Measurements from ENCODE around the gene TMEM117.

Gene TMEM117

GRCh38 chr12:44058366-44058765 is 222.5 kb downstream of the TMEM117 start:
- Mint-ChIP-seq H3K27me3 (no peaks in the 10 kb centered on the region), H3K36me3 (no peaks in the 10 kb centered on the region), H3K9me3 (no peaks in the 10 kb centered on the region), H3K4me1 (no peaks in the 10 kb centered on the region), H3K27ac (no peak overlapping the region), H3K4me3 (no peak overlapping the region)
- CTCF ChIA-PET: no interaction called here
- DNase-seq: no peak

GRCh38 chr12:44059476-44059875 is 223.6 kb downstream of the TMEM117 start:
- Mint-ChIP-seq H3K4me1 (no peaks in the 10 kb centered on the region), H3K27ac (no peak overlapping the region), H3K36me3 (no peaks in the 10 kb centered on the region), H3K9me3 (no peaks in the 10 kb centered on the region), H3K27me3 (no peaks in the 10 kb centered on the region), H3K4me3 (no peak overlapping the region)
- CTCF ChIA-PET: no interaction called here
- no peak for DNase-seq

GRCh38 chr12:44063671-44064070 is 227.8 kb downstream of the TMEM117 start:
- no peaks in the 10 kb centered on the region for H3K27me3 Mint-ChIP-seq
- DNase-seq: no peak
- no peak overlapping the region for H3K27ac Mint-ChIP-seq
- no peaks in the 10 kb centered on the region for H3K9me3 Mint-ChIP-seq
- no peak overlapping the region for H3K4me3 Mint-ChIP-seq
- no peaks in the 10 kb centered on the region for H3K4me1 Mint-ChIP-seq
- CTCF ChIA-PET: no interaction called here
- no peaks in the 10 kb centered on the region for H3K36me3 Mint-ChIP-seq

GRCh38 chr12:44076871-44077270 is 241.0 kb downstream of the TMEM117 start:
- Mint-ChIP-seq H3K4me1 (no peaks in the 10 kb centered on the region), H3K9me3 (no peaks in the 10 kb centered on the region), H3K36me3 (no peaks in the 10 kb centered on the region), H3K27ac (no peak overlapping the region), H3K27me3 (no peaks in the 10 kb centered on the region), H3K4me3 (no peak overlapping the region)
- CTCF ChIA-PET: no interaction called here
- DNase-seq: no peak

GRCh38 chr12:44077294-44077693 is 241.4 kb downstream of the TMEM117 start:
- no peaks in the 10 kb centered on the region for H3K36me3 Mint-ChIP-seq
- no peak overlapping the region for H3K27ac Mint-ChIP-seq
- H3K9me3 Mint-ChIP-seq: no peaks in the 10 kb centered on the region
- H3K4me1 Mint-ChIP-seq: no peaks in the 10 kb centered on the region
- DNase-seq: no peak
- CTCF ChIA-PET: no interaction called here
- no peak overlapping the region for H3K4me3 Mint-ChIP-seq
- no peaks in the 10 kb centered on the region for H3K27me3 Mint-ChIP-seq

- Mint-ChIP-seq H3K4me3 (no peak overlapping the region), H3K27me3 (no peaks in the 10 kb centered on the region), H3K4me1 (no peaks in the 10 kb centered on the region), H3K36me3 (no peaks in the 10 kb centered on the region), H3K9me3 (no peaks in the 10 kb centered on the region), H3K27ac (no peak overlapping the region)
- no peak for DNase-seq
- CTCF ChIA-PET: no interaction called here
Observed at GRCh38 chr12:44078273-44078672, 242.4 kb downstream of the TMEM117 start.

- Mint-ChIP-seq H3K27me3 (no peaks in the 10 kb centered on the region), H3K36me3 (no peaks in the 10 kb centered on the region), H3K4me1 (no peaks in the 10 kb centered on the region), H3K9me3 (no peaks in the 10 kb centered on the region), H3K4me3 (no peak overlapping the region), H3K27ac (no peak overlapping the region)
- no peak for DNase-seq
- CTCF ChIA-PET: no interaction called here
Observed at GRCh38 chr12:44088647-44089046, 252.8 kb downstream of the TMEM117 start.

GRCh38 chr12:44091948-44092606 is 256.2 kb downstream of the TMEM117 start:
- Mint-ChIP-seq H3K4me1 (no peaks in the 10 kb centered on the region), H3K36me3 (no peaks in the 10 kb centered on the region), H3K27ac (no peak overlapping the region), H3K27me3 (no peaks in the 10 kb centered on the region), H3K9me3 (peaks cover 4% of the 10 kb centered on the region), H3K4me3 (no peak overlapping the region)
- no peak for DNase-seq
- CTCF ChIA-PET: no interaction called here

- Mint-ChIP-seq H3K27ac (no peak overlapping the region), H3K36me3 (no peaks in the 10 kb centered on the region), H3K27me3 (no peaks in the 10 kb centered on the region), H3K4me3 (no peak overlapping the region), H3K4me1 (no peaks in the 10 kb centered on the region), H3K9me3 (peaks cover 8% of the 10 kb centered on the region)
- DNase-seq: no peak
- CTCF ChIA-PET: no interaction called here
Observed at GRCh38 chr12:44098786-44099185, 262.9 kb downstream of the TMEM117 start.

GRCh38 chr12:44099486-44099885 is 263.6 kb downstream of the TMEM117 start:
- DNase-seq: no peak
- CTCF ChIA-PET: no interaction called here
- H3K4me3 Mint-ChIP-seq: no peak overlapping the region
- no peaks in the 10 kb centered on the region for H3K27me3 Mint-ChIP-seq
- H3K36me3 Mint-ChIP-seq: no peaks in the 10 kb centered on the region
- H3K27ac Mint-ChIP-seq: no peak overlapping the region
- peaks cover 8% of the 10 kb centered on the region for H3K9me3 Mint-ChIP-seq
- H3K4me1 Mint-ChIP-seq: no peaks in the 10 kb centered on the region

- CTCF ChIA-PET: no interaction called here
- Mint-ChIP-seq H3K9me3 (peaks cover 8% of the 10 kb centered on the region), H3K4me3 (no peak overlapping the region), H3K4me1 (no peaks in the 10 kb centered on the region), H3K27me3 (no peaks in the 10 kb centered on the region), H3K36me3 (no peaks in the 10 kb centered on the region), H3K27ac (no peak overlapping the region)
- DNase-seq: no peak
Observed at GRCh38 chr12:44100264-44100663, 264.4 kb downstream of the TMEM117 start.

- Mint-ChIP-seq H3K27ac (no peak overlapping the region), H3K36me3 (no peaks in the 10 kb centered on the region), H3K4me1 (no peaks in the 10 kb centered on the region), H3K27me3 (no peaks in the 10 kb centered on the region), H3K4me3 (no peak overlapping the region), H3K9me3 (peaks cover 4% of the 10 kb centered on the region)
- no peak for DNase-seq
- CTCF ChIA-PET: no interaction called here
Observed at GRCh38 chr12:44101475-44101874, 265.6 kb downstream of the TMEM117 start.

- peaks cover 5% of the 10 kb centered on the region for H3K9me3 Mint-ChIP-seq
- no peak overlapping the region for H3K4me3 Mint-ChIP-seq
- no peaks in the 10 kb centered on the region for H3K36me3 Mint-ChIP-seq
- H3K4me1 Mint-ChIP-seq: no peaks in the 10 kb centered on the region
- no peak overlapping the region for H3K27ac Mint-ChIP-seq
- CTCF ChIA-PET: no interaction called here
- no peak for DNase-seq
- H3K27me3 Mint-ChIP-seq: no peaks in the 10 kb centered on the region
Observed at GRCh38 chr12:44114906-44115305, 279.0 kb downstream of the TMEM117 start.

GRCh38 chr12:44117337-44117736 is 281.5 kb downstream of the TMEM117 start:
- Mint-ChIP-seq H3K36me3 (no peaks in the 10 kb centered on the region), H3K9me3 (peaks cover 10% of the 10 kb centered on the region), H3K27ac (no peak overlapping the region), H3K27me3 (no peaks in the 10 kb centered on the region), H3K4me1 (no peaks in the 10 kb centered on the region), H3K4me3 (no peak overlapping the region)
- DNase-seq: no peak
- CTCF ChIA-PET: no interaction called here

- CTCF ChIA-PET: no interaction called here
- H3K27ac Mint-ChIP-seq: no peak overlapping the region
- H3K36me3 Mint-ChIP-seq: no peaks in the 10 kb centered on the region
- H3K4me3 Mint-ChIP-seq: no peak overlapping the region
- no peak for DNase-seq
- H3K4me1 Mint-ChIP-seq: no peaks in the 10 kb centered on the region
- H3K27me3 Mint-ChIP-seq: no peaks in the 10 kb centered on the region
- peaks cover 19% of the 10 kb centered on the region for H3K9me3 Mint-ChIP-seq
Observed at GRCh38 chr12:44118946-44119345, 283.1 kb downstream of the TMEM117 start.

GRCh38 chr12:44126806-44127205 is 290.9 kb downstream of the TMEM117 start:
- Mint-ChIP-seq H3K4me3 (no peak overlapping the region), H3K27ac (no peak overlapping the region), H3K4me1 (no peaks in the 10 kb centered on the region), H3K36me3 (no peaks in the 10 kb centered on the region), H3K27me3 (no peaks in the 10 kb centered on the region), H3K9me3 (peaks cover 12% of the 10 kb centered on the region)
- no peak for DNase-seq
- CTCF ChIA-PET: no interaction called here
